Kidney epithelial cell (primary cell): ENCODE measurements around the gene TMPRSS5. TPM values are rescaled to one million over a fixed set of nuclear protein-coding genes. Genes with fewer than 3 reads are reported as not detected.
A peak's percentile ranks its signal among the peaks of the same experiment; 100 is the strongest.

Source experiments
- DNase-seq: peaks from one replicate; pipeline ENCODE4 v3.0.0-alpha.2; 2010; ENCODE audit warnings: low read depth
- H3K27me3 ChIP-seq: 2 replicates; pipeline ENCODE4 v1.6.0; 2011; ENCODE audit warnings: low read length; ENCODE audit not compliant: control insufficient read depth, insufficient read depth
- H3K36me3 ChIP-seq: 2 replicates; pipeline ENCODE4 v1.5.1; 2011; ENCODE audit warnings: low read length; ENCODE audit not compliant: control insufficient read depth, insufficient read depth
- H3K4me3 ChIP-seq: 2 replicates; pipeline ENCODE4 v1.5.1; 2011; ENCODE audit warnings: low read depth, mild to moderate bottlenecking, control low read depth, low read length
- CTCF ChIP-seq: IDR thresholded peaks from 2 replicates; pipeline ENCODE4 v1.5.1; 2011; ENCODE audit warnings: mild to moderate bottlenecking, moderate library complexity, low read length, control low read depth, inconsistent platforms; ENCODE audit not compliant: insufficient read depth, poor library complexity, severe bottlenecking
- total RNA-seq: library from RNA; depleted of rRNA; stranded (reverse); fragments of >200 nt; gene quantifications from 2 replicates; pipeline ENCODE4 v1.2.3, GENCODE V29; 2015

TMPRSS5 gene
- total RNA-seq, 1 donor from 2014 or later: not detected

DNA sequence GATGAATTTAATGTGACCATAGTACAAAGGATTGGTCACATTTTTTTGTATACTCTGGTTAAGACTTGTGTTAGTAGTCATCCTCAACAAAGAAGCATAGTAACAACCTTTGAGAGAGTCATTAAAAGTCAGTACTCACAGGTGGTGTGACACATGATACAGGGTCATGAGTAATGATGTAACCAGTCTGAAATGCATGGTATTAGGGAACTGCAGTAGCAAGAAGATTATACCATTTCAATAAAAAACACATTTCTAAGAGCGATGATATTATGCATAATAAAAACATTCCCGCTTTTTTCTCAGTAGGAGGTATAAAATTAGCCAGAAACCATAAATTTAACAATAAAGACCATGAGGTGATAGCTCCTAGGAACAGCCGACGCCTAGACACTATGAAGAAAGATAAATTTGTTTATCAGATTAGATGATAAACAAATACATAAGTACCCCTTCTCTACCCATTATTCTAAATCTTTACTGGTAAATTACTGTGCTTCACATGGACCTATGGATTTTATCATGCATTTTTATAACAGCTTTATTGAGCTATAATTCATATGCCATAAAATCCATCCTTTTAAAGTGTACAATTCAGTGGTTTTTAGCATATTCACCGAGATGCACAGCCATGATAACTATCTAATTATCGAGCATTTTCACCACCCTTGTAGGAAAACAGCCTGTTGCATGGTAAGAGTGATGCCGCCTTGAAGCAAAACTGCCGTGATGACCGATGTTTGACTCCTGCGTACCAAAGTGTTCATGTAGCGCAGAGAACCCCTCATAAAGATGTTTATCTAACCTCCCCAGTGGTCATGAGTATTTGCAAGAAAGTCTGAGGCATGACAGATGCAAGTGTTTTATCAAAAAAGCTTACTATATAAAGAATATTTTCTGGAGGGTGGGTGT lies 41.8 kb downstream of the TMPRSS5 start:
- no peak overlapping the region for H3K4me3 ChIP-seq
- H3K36me3 ChIP-seq: no peaks in the 10 kb centered on the region
- TF ChIP-seq CTCF: no peak
- peak; percentile 92 for DNase-seq
- no peaks in the 10 kb centered on the region for H3K27me3 ChIP-seq

GRCh38 chr11:113663567-113663966 lies 42.5 kb downstream of the TMPRSS5 start:
- Histone ChIP-seq H3K4me3 (no peak overlapping the region), H3K27me3 (no peaks in the 10 kb centered on the region), H3K36me3 (no peaks in the 10 kb centered on the region)
- peak; percentile 48 for DNase-seq
- TF ChIP-seq CTCF: no peak

- no peak for TF ChIP-seq CTCF
- DNase-seq: no peak
- no peaks in the 10 kb centered on the region for H3K27me3 ChIP-seq
These were observed 50.3 kb downstream of the TMPRSS5 start for GRCh38 chr11:113655771-113656170.

GRCh38 chr11:113651023-113651422 lies 55.1 kb downstream of the TMPRSS5 start:
- no peak for TF ChIP-seq CTCF
- no peak for DNase-seq
- Histone ChIP-seq H3K27me3 (no peaks in the 10 kb centered on the region), H3K4me3 (no peak overlapping the region), H3K36me3 (no peaks in the 10 kb centered on the region)

More at GRCh38 chr11:113655771-113656170, 50.3 kb downstream of the TMPRSS5 start:
- Histone ChIP-seq H3K4me3 (no peak overlapping the region), H3K36me3 (no peaks in the 10 kb centered on the region)

GRCh38 chr11:113649311-113649710 lies 56.8 kb downstream of the TMPRSS5 start:
- H3K36me3 ChIP-seq: no peaks in the 10 kb centered on the region
- no peaks in the 10 kb centered on the region for H3K27me3 ChIP-seq
- H3K4me3 ChIP-seq: no peak overlapping the region
- DNase-seq: no peak
- TF ChIP-seq CTCF: no peak
